Activated CD8-positive, alpha-beta memory T cell treated with anti-CD3 and anti-CD28 coated beads for 36 hours (primary cell): ENCODE data around the gene STAP1. TPM values are rescaled to one million over a fixed set of nuclear protein-coding genes. Genes with fewer than 3 reads are reported as not detected.
"Not testable (repeated sequence)": the region's sequence is repeated elsewhere in the genome, so short reads cannot be mapped to it uniquely, and the experiment has no call there.

Source experiments
- CTCF ChIA-PET: fragments of 350-600 bp; sonication (Branson Sonifier 250); formaldehyde crosslinking; loops from one replicate; lab custom pipeline; 2021; ENCODE audit warnings: antibody characterized with exemption; lab: Charles Lee
- POLR2A ChIA-PET: fragments of 350-600 bp; sonication (Branson Sonifier 250); formaldehyde crosslinking; loops from one replicate; lab custom pipeline; 2021; ENCODE audit warnings: antibody characterized with exemption; lab: Charles Lee
- total RNA-seq, 2 experiments: library from RNA; stranded (reverse); gene quantifications; one replicate each; pipeline ENCODE4 v1.2.3, GENCODE V29; 2021

The STAP1 gene
- total RNA-seq, result 1 to 10 TPM; 1.0 to 1.6 TPM

GRCh38 chr4:67558493-67558892 is at the start of gene STAP1:
Gene STAP1 (plus strand): TSS chr4:67558727. CDS start chr4:67558810, 83 bp downstream.
- ChIA-PET POLR2A (no interaction called here), CTCF (interaction anchor here (0.5 kb wide), 1 partner anchor 136 kb away, joined by 4 read pairs; no protein-coding TSS in a partner anchor)

- POLR2A ChIA-PET, result no interaction called here
Observed at GRCh38 chr4:67512501-67512900, 46.0 kb upstream of the STAP1 start.

DNA sequence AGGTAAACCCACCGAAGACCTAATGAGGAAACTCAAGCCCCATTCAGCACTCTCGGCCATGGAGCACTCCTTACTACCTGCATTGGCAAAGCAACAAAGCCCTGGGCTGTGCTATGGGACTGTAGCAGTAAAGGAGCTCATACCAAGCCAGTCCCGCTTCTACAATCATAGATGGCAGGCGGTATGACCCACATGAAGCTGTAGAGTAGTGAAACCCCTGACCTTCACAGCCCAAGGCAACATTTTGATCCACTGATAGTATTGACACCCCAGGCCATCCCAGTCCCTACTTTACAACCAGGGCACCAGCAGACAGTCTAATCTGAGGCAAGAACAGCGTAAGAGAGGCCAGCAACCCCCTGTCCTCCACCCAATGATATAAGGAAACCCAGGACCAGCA is 38.4 kb upstream of the STAP1 start:
- ChIA-PET CTCF (no interaction called here), POLR2A (no interaction called here)

More at GRCh38 chr4:67512501-67512900, 46.0 kb upstream of the STAP1 start:
- CTCF ChIA-PET, result no interaction called here

DNA sequence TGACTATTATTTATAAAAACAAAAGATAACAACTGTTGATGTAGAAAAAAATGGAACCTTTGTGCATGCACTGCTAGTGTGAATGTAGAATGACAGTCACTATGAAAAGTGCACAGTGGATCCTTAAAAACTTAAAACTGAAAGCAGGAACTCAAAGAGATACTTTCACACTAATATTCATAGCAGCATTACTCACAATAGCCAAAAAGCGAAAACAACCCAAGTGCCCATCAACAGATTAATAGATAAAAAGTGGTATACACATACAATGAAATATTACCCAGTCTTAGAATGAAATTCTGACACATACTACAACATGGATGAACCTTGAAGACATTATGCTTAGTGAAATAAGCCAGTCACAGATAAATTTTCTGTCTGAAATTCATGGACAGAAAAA is 37.0 kb upstream of the STAP1 start:
- ChIA-PET POLR2A (no interaction called here), CTCF (no interaction called here)

DNA sequence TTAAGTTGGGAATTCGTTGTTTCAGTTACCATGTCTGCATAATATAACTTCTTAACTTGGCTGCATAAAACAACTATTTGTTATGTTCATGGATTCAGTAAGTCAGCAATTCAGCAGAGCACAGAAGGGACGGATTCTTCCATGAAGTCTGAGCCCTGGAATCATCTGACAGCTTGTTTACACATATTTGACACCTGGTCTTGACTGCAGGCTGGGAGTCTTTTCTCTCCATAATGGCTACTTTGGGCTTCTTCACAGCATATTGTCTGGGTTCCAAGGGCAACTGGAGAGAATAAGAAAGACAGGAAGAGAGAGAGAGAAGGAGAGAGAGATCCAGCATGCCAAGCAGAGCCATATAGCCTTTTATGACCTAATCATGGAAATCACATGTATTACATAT is 36.3 kb upstream of the STAP1 start:
- CTCF ChIA-PET, result no interaction called here
- POLR2A ChIA-PET, result no interaction called here

DNA sequence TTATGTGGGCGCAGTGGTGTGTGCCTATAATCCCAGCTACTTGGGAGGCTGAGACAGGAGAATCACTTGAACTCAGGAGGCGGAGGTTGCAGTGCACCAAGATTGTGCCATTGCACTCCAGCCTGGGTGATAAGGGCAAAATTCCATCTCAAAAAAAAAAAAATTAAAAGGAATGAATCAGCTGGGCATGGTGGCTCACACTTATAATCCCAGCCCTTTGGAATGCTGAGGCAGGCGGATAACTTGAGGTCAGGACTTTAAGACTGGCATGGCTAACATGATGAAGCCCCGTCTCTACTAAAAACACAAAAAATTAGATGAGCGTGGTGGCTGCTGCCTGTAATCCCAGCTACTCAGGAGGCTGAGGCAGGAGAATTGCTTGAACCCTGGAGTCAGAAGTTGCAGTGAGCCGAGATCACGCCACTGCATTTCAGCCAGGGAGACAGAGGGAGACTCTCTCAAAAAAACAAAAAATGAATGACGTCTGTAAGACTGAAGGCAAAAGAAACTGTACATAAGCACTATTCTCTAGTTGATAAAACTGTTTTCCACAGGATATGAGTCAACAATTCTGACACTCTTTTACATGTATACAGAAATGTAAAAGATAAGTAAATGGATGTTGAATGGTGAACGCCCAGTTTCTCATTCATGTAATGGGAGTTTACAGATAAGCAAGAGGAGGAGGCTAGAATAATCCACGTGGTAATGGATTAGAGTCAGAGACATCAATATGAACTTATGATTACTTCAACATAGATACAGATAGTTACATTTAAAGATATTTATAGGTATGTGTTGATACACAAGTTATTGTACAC is 35.5 kb upstream of the STAP1 start:
- ChIA-PET POLR2A (no interaction called here), CTCF (no interaction called here)

GRCh38 chr4:67524140-67524539 is 34.4 kb upstream of the STAP1 start:
- CTCF ChIA-PET, POLR2A ChIA-PET: not testable (repeated sequence)

DNA sequence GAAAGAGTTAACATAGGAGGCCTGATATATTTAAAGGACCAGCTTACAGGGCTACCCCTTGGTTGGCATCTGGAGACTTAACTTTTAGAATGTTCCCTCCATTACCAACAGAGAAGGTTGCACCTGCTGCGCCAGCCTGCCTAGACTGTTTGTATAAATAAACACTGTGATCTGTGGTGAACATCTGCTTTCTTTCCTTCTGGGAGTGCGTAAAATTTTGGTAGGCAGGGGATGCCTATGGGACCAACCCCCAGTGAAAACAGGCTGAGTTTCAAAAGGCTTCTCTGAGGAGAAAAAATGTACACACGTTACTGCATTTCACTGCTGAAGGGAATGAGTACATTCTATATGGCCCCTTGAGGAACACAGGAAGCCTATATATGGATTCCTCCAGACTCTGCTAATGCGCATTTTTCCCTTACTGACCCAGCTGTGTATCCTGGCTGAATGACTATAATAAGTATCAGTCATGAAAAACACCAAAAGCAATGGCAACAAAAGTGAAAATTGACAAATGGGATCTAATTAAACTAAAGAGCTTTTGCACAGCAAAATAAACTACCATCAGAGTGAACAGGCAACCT is 27.1 kb upstream of the STAP1 start:
- CTCF ChIA-PET, result no interaction called here
- POLR2A ChIA-PET, result no interaction called here

DNA sequence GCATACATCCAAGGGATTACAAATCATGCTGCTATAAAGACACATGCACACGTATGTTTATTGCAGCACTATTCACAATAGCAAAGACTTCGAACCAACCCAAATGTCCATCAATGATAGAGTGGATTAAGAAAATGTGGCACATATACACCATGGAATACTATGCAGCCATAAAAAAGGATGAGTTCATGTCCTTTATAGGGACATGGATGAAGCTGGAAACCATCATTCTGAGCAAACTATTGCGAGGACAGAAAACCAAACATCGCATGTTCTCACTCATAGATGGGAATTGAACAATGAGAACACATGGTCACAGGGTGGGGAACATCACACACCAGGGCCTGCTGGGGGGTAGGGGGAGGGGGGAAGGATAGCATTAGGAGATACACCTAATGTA is 26.1 kb upstream of the STAP1 start:
- CTCF ChIA-PET, POLR2A ChIA-PET: not testable (repeated sequence)

DNA sequence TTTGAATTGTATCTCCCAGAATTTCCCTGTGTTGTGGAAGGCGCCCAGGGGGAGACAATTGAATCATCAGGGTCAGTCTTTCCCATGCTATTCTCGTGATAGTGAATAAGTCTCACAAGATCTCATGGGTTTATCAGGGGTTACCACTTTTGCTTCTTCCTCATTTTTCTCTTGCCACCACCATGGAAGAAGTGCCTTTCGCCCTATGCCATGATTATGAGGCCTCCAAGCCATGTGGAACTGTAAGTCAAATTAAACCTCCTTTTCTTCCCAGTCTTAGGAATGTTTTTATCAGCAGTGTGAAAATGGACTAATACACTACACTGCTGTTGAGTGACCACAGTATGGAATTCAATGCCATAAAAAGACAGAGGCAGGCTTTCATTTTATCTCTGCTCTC is 25.4 kb upstream of the STAP1 start:
- CTCF ChIA-PET, result no interaction called here
- POLR2A ChIA-PET, result no interaction called here

DNA sequence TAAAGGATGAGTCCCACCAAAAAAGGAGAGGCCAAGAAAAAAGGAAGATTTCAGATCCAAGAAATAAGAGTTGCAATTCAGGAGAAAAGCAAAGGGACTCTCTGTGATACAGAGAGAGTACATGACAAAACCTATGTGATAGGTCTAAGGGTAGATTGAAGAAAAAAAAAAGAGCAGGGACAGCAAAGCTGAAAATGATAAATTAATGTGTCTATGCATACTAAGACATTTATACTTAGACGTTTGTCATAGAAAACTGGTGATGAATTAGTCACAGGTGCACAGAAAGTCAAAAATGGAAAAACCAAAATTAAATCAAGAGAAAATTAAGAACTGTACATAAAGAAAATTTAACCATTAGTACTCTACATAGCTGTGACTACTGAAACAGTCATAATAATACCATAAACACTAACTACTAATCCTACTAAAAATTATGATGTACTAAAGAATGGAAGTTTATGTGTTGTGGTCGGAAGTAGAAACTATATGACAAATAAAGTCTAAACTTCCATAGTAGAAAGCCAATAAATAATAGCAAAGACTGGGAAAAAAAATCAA is 23.2 kb upstream of the STAP1 start:
- ChIA-PET CTCF (no interaction called here), POLR2A (no interaction called here)

- CTCF ChIA-PET, result no interaction called here
- POLR2A ChIA-PET, result no interaction called here
Observed at GRCh38 chr4:67539830-67540229, 18.7 kb upstream of the STAP1 start.

DNA sequence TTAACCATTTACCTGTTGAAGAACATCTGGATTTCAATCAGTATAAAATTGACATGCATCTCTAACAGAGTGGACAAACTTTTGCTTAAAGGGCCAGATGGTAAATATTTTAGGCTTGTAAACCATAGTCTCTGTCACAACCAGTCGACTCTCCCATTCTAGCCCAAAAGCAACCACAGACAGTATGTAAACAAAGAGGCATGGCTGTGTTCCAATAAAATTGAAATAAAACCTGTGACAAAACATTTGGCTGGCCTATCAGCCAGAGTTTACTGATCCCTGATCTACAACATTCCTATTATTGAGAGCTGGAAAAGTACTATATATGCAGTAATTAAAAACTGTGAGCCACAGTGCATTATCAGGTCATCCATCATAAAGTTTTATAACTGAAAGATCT is 16.5 kb upstream of the STAP1 start:
- POLR2A ChIA-PET, result no interaction called here
- CTCF ChIA-PET, result no interaction called here

DNA sequence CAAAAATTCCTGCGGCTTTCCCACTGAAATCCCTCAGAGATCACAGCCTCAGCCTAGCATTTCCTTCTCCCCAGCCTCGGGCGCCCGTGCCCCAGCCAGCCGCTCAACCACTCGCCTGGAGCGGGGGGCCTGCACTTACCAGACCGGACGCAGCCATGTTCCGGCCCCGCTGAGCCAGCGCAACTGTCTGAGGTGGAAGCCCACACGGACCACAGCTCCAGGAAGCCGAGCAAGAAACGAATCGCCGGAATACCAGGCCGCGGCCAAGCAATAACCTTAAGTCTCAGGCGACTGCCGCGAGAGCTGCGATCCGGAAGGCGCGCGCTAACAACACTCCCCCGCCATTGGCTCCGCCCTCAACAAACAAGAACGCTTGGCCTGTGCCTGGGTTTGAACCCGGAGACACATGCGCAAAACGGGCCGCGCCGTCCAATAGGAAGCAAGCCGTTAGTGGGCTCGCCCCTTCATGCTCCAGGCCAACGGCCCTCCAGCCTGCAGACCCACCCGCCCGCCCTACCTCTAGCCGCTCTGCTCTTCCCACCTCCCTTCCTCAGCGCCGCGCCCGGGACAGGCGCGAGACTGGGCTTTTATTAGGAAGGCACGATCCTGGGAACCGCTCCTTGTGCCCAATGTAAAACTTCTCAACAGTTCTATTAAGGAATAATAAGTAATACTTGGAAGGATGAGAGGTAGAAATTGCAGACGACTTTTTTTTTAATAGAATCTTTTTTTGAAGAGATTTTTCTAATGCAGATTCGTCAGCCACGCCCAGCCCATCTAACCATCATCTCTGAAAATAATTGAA is 13.1 kb upstream of the STAP1 start, which contains the start of gene CENPC:
Gene CENPC, minus strand, starts transcription at position 305 of the 805 bp plus-strand sequence. Its CDS starts 148 bp downstream, at position 157.
- POLR2A ChIA-PET, result no interaction called here
- CTCF ChIA-PET, result no interaction called here

DNA sequence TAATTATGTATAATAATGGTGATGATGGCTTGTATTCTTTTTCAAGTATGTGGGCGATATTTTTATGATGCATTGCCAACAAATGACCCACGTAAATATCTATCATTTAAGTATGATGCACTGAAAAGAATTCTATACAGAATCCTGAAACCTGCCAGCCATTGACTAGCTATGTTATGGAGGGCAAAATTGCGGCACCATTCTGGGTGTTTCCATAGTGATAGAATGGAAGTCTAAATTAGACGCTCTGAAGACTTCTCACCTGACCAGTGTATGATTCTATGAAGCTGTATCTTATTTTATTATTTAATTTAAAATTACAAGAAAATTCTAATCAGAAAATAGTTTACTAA is 12.5 kb upstream of the STAP1 start:
- CTCF ChIA-PET, result no interaction called here
- POLR2A ChIA-PET, result no interaction called here

- ChIA-PET POLR2A (no interaction called here), CTCF (no interaction called here)
Observed at GRCh38 chr4:67546971-67547370, 11.6 kb upstream of the STAP1 start.

- ChIA-PET CTCF (no interaction called here), POLR2A (no interaction called here)
Observed at GRCh38 chr4:67549123-67549522, 9.4 kb upstream of the STAP1 start.

- CTCF ChIA-PET, result no interaction called here
- POLR2A ChIA-PET, result no interaction called here
Observed at GRCh38 chr4:67550451-67550850, 8.1 kb upstream of the STAP1 start.

GRCh38 chr4:67550857-67551256 is 7.7 kb upstream of the STAP1 start:
- CTCF ChIA-PET, result no interaction called here
- POLR2A ChIA-PET, result no interaction called here
